GM21515 (cell line): Measurements from ENCODE around the gene LUZP4.
"Not testable (repeated sequence)": the region's sequence is repeated elsewhere in the genome, so short reads cannot be mapped to it uniquely, and the experiment has no call there.

Experiments
- ATAC-seq: cut with Tn5 transposase; IDR thresholded peaks from one replicate; pipeline ENCODE4 v1.9.1; 2021; ENCODE audit not compliant: unreplicated experiment

The LUZP4 gene, protein sequence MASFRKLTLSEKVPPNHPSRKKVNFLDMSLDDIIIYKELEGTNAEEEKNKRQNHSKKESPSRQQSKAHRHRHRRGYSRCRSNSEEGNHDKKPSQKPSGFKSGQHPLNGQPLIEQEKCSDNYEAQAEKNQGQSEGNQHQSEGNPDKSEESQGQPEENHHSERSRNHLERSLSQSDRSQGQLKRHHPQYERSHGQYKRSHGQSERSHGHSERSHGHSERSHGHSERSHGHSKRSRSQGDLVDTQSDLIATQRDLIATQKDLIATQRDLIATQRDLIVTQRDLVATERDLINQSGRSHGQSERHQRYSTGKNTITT

GRCh38 chrX:115289465-115289864, at the start of gene LUZP4:
LUZP4 (plus strand) TSS chrX:115289715; CDS start chrX:115289760, 45 bp downstream.
- ATAC-seq, result no peak

DNA sequence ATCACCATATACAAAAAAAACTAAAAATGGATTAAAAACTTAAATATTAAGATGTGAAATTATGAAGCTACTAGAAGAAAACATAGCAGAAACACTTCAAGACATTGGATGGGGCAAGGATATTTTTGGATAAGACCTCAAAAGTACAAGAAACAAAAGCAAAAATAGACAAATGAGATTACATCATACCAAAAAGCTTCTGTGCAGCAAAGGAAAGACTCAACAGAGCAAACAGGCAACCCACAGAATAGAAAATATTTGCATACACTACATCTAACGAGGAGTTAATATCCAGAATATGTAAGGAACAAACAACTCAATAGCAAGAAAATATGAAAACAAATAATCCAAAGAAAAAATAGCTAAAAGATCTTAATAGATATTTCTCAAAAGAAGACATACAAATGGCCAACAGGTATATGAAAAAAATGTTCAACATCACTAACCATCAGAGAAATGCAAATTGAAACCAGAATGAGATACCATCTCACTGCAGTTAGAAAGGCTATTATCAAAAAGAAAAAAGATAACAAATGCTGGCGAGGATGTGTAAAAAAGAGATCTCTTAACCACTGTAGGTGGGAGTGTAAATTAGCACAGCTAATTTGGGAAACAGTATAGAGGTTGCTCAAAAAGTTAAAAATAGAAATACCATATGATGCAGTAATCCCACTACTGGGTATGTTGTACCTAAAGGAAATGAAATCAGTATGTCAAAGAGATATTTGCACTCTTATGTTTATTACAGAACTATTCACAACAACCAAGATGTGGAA, 37.9 kb upstream of the LUZP4 start:
- no peak for ATAC-seq

DNA sequence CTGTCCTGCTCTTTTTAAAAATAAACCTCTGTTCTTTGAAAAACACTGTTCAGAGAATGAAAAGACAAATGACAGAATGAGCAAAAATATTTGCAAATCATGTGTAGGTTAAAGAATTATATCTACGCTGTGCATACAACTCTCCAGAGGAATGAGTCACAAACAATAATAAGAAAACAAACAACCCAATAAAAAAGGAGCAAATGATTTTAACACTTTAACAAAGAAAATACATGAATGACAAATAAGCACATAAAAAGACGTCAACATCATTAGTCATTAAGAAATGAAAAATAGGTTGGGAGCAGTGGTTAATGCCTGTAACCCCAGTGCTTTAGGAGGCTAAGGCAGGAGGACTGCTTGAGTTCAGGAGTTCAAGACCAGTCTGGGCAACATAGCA, 34.5 kb upstream of the LUZP4 start:
- no peak for ATAC-seq

DNA sequence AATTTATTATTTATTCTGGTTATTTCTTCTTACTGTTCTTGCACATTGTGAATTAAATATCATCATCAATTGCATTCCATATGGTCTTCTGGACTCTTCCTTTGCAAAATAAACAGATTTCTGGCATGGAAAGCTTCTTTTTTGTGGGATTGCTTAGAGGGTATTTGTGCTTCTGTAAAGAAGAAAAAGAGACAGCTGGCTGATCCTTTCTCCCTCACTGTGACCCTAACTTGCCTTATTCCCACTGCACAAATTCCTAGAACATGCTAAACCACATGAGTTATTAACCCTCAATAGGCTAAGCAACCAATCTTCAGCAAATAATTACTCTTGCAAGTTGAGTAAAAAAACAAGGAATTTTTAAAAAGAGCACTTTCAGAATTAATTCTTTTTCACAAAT, 31.8 kb upstream of the LUZP4 start:
- ATAC-seq, result no peak

- ATAC-seq, result no peak
These were observed 30.2 kb upstream of the LUZP4 start for GRCh38 chrX:115259238-115259875.

- ATAC-seq, result no peak
These were observed 29.2 kb upstream of the LUZP4 start for GRCh38 chrX:115260330-115260729.

GRCh38 chrX:115261148-115261547, 28.4 kb upstream of the LUZP4 start:
- no peak for ATAC-seq

- no peak for ATAC-seq
These were observed 25.5 kb upstream of the LUZP4 start for GRCh38 chrX:115264009-115264408.

- no peak for ATAC-seq
These were observed 23.2 kb upstream of the LUZP4 start for GRCh38 chrX:115266300-115266699.

- no peak for ATAC-seq
These were observed 21.1 kb upstream of the LUZP4 start for GRCh38 chrX:115268421-115268820.

- no peak for ATAC-seq
These were observed 20.3 kb upstream of the LUZP4 start for GRCh38 chrX:115269051-115269683.

DNA sequence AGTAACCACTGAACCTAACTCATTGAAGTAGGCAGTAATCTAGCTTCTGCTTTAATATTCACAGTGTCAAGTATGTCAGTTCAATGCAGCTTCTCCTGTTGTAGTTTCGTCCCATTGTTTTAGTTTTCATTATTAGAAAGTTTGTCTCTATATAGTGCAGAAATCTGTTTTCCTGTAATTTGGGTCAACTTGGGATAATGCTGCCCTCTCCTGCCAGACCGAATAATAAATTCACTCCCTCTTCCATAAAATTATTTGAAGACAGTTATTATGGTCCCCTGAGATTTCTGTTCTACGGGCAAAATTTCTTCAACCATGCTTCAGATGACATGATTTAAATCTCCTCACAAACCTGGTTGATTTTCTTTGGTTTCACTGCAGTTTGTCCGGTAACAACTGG, 4.6 kb upstream of the LUZP4 start:
- ATAC-seq, result no peak

DNA sequence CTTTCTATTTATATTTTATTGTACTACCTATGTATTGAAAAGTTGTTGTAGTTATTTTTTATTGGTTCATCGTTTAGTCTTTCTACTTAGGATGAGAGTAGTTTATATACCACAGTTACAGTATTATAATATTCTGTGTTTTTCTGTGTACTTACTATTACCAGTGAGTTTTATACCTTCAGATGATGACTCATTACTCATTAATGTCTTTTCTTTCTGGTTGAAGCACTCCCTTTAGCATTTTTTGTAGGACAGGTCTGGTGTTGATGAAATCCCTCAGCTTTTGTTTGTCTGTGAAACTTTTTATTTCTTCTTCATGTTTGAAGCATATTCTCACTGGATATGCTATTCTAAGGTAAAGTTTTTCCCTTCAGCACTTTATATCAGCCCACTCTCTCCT, 7.7 kb downstream of the LUZP4 start:
- no peak for ATAC-seq

GRCh38 chrX:115311139-115311538, 21.6 kb downstream of the LUZP4 start:
- ATAC-seq, result no peak

- no peak for ATAC-seq
These were observed 22.1 kb downstream of the LUZP4 start for GRCh38 chrX:115311601-115312001.

DNA sequence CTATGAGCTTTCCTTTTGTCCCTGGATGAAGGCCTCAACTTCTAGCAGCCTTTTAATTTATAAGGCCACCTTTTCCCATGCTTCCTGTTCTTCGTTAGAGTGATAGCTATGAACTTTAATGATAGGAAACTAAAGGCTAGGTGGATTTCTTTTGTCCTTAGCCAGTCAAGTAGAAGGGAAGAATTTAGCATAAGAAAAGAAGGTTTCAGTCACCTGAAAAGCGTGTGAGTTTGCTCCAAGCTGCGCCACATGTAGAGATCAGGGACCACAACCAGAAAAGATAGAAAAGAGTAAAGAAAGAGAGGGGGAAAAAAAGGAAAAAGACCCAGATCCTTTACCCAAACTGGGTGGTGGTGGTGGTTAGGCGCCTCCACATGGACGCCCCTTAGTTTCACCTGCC, 28.6 kb downstream of the LUZP4 start:
- ATAC-seq, result no peak

DNA sequence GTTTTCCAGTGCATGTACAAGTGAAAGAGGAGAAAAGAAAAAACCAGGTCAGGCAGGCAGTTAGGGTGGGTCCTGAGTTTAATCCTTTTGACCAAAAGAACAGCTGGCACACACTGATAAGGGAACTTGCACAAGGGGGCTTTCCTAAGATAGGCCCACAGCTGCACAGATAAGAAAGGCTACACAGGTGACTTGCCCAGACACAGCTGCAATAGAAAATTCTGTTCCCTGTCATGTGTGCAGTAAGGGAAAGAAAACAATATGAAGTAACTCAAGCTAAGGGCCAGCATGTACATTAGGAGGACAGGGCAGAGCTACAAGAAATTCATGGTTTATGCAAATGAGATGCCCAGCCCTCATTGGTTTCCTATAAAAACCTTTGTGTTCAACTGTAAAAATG, 32.9 kb downstream of the LUZP4 start:
- no peak for ATAC-seq

- ATAC-seq, result no peak
These were observed 34.7 kb downstream of the LUZP4 start for GRCh38 chrX:115324194-115324593.

GRCh38 chrX:115329282-115329681, 39.8 kb downstream of the LUZP4 start:
- not testable (repeated sequence) for ATAC-seq

DNA sequence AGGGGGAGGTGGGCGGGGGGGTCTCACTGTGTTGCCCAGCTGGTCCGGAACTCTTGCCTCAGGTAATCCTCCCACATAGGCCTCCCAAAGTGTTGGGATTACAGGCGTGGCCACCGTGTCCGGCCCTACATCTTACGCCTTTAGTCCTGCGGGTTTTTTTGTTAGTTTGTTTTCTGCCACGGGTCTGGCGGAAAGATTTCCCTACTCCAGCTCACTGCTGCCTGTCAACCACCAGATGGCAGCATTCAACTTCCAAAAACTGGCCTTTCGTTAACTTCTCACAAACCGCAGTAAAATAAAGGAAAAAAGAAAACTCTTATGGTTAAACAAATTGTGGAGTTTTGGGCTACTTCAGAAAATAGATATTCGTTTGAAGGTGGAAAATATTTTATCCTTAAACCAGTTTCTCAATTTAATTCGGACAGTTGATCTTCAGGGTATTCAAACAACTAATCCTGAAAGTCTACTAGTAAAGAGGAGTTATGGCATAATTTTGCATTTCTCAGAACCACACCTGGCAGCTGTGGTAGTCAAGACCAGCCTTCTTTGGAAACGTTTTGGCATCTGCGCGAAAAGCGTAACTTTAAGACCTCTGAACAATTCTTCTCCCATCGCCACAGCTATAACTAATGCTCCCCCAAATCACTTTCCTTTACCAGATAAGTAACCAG, 41.1 kb downstream of the LUZP4 start:
- ATAC-seq, result no peak

- ATAC-seq, result no peak
These were observed 43.3 kb downstream of the LUZP4 start for GRCh38 chrX:115332832-115333231.
